ENCODE data around the gene GCH1. TPM values are rescaled to one million over a fixed set of nuclear protein-coding genes. Genes with fewer than 3 reads are reported as not detected.
"Not testable (repeated sequence)": the region's sequence is repeated elsewhere in the genome, so short reads cannot be mapped to it uniquely, and the experiment has no call there.

The GCH1 gene
- total RNA-seq, 1 donor from 2014 or later: 0.43 TPM

- no peak overlapping the region for H3K27ac Mint-ChIP-seq (ENCODE audit: unreplicated experiment)
- TF ChIP-seq CTCF (IDR thresholded peaks at IDR 0.05): no peak
- H3K27me3 Mint-ChIP-seq (ENCODE audit: unreplicated experiment): peaks cover 15% of the 10 kb centered on the region
- H3K4me1 Mint-ChIP-seq (ENCODE audit: unreplicated experiment): peaks cover 11% of the 10 kb centered on the region
- DNase-seq (ENCODE audit: extremely low spot score, unreplicated experiment): no peak
- no peaks in the 10 kb centered on the region for H3K36me3 Mint-ChIP-seq (ENCODE audit: unreplicated experiment)
- H3K4me3 Mint-ChIP-seq (ENCODE audit: unreplicated experiment): no peak overlapping the region
- H3K9me3 Mint-ChIP-seq (ENCODE audit: unreplicated experiment): peaks cover 3% of the 10 kb centered on the region
These were observed 25.5 kb downstream of the GCH1 start for GRCh38 chr14:54877015-54877702.

GRCh38 chr14:54875648-54876047, 27.0 kb downstream of the GCH1 start:
- not testable (repeated sequence) for H3K36me3 Mint-ChIP-seq (ENCODE audit: unreplicated experiment); H3K4me1 Mint-ChIP-seq (ENCODE audit: unreplicated experiment); H3K9me3 Mint-ChIP-seq (ENCODE audit: unreplicated experiment); H3K27ac Mint-ChIP-seq (ENCODE audit: unreplicated experiment); H3K4me3 Mint-ChIP-seq (ENCODE audit: unreplicated experiment); DNase-seq (ENCODE audit: extremely low spot score, unreplicated experiment)
- H3K27me3 Mint-ChIP-seq (ENCODE audit: unreplicated experiment): peaks cover 23% of the 10 kb centered on the region

GRCh38 chr14:54870154-54871090, 32.2 kb downstream of the GCH1 start:
- Mint-ChIP-seq H3K27ac (ENCODE audit: unreplicated experiment) (peak overlapping the region; percentile 77), H3K4me1 (ENCODE audit: unreplicated experiment) (peaks cover 21% of the 10 kb centered on the region), H3K4me3 (ENCODE audit: unreplicated experiment) (peak overlapping the region; percentile 86), H3K27me3 (ENCODE audit: unreplicated experiment) (peaks cover 23% of the 10 kb centered on the region)
- not testable (repeated sequence) for H3K36me3 Mint-ChIP-seq (ENCODE audit: unreplicated experiment); DNase-seq (ENCODE audit: extremely low spot score, unreplicated experiment); H3K9me3 Mint-ChIP-seq (ENCODE audit: unreplicated experiment)

- Mint-ChIP-seq H3K27me3 (ENCODE audit: unreplicated experiment) (peaks cover 18% of the 10 kb centered on the region), H3K9me3 (ENCODE audit: unreplicated experiment) (no peaks in the 10 kb centered on the region), H3K36me3 (ENCODE audit: unreplicated experiment) (peaks cover 2% of the 10 kb centered on the region), H3K27ac (ENCODE audit: unreplicated experiment) (no peak overlapping the region), H3K4me3 (ENCODE audit: unreplicated experiment) (no peak overlapping the region), H3K4me1 (ENCODE audit: unreplicated experiment) (peaks cover 21% of the 10 kb centered on the region)
- no peak for DNase-seq (ENCODE audit: extremely low spot score, unreplicated experiment)
- TF ChIP-seq CTCF (IDR thresholded peaks at IDR 0.05): no peak
These were observed 35.6 kb downstream of the GCH1 start for GRCh38 chr14:54867011-54867410.

DNA sequence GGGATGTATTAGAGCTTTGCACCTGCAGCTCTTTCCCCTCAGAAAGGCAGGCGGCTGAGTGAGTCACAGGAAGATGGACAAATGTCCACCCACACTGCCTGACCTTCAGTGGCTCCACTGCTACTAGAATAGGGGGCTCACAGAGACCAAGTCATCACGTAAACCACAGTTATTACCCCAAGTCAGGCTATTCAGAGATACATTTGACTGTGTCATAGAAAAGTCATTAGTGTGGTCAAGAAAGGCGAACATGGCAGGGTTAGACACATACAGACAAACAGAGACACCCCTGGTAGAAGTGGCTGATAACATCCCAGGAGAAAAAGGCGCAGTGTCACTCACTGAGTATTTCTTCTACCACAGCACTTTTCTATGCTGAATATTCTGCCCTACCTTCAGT, 36.0 kb downstream of the GCH1 start:
- Mint-ChIP-seq H3K4me1 (ENCODE audit: unreplicated experiment) (peaks cover 21% of the 10 kb centered on the region), H3K9me3 (ENCODE audit: unreplicated experiment) (no peaks in the 10 kb centered on the region), H3K27me3 (ENCODE audit: unreplicated experiment) (peaks cover 18% of the 10 kb centered on the region), H3K27ac (ENCODE audit: unreplicated experiment) (no peak overlapping the region), H3K4me3 (ENCODE audit: unreplicated experiment) (no peak overlapping the region), H3K36me3 (ENCODE audit: unreplicated experiment) (peaks cover 2% of the 10 kb centered on the region)
- no peak for TF ChIP-seq CTCF (IDR thresholded peaks at IDR 0.05)
- DNase-seq (ENCODE audit: extremely low spot score, unreplicated experiment): no peak

DNA sequence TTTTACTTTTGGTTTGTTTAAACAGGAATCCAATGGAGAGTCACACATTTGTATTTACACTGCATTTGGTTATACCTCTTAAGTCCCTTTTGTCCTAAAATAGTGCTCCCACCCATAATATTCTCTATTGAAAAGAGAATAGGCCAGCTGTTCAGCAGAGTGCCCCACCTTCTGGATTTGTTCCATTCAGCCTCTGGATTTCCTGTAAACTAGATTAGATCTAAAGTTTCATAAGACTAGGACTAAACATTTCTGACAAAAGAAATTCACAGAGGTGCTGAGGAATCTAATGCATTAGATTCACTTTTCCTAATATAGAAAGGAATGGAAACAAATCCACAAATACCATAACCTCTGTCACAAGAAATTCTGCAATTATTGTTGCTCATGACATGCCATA, 38.1 kb downstream of the GCH1 start:
- Mint-ChIP-seq H3K27ac (ENCODE audit: unreplicated experiment) (no peak overlapping the region), H3K4me1 (ENCODE audit: unreplicated experiment) (peaks cover 14% of the 10 kb centered on the region), H3K9me3 (ENCODE audit: unreplicated experiment) (no peaks in the 10 kb centered on the region), H3K27me3 (ENCODE audit: unreplicated experiment) (peaks cover 11% of the 10 kb centered on the region), H3K36me3 (ENCODE audit: unreplicated experiment) (no peaks in the 10 kb centered on the region), H3K4me3 (ENCODE audit: unreplicated experiment) (no peak overlapping the region)
- no peak for TF ChIP-seq CTCF (IDR thresholded peaks at IDR 0.05)
- DNase-seq (ENCODE audit: extremely low spot score, unreplicated experiment): no peak
